HepG2 (cell line): ENCODE data around the gene FGFR1OP2. TPM values are rescaled to one million over a fixed set of nuclear protein-coding genes. Genes with fewer than 3 reads are reported as not detected.
A peak's percentile ranks its signal among the peaks of the same experiment; 100 is the strongest.

Source experiments
- ATAC-seq: fragments of 200-7000 bp; cut with Tn5 transposase; 3 replicates; pipeline ENCODE4 v1.9.1; 2020; ENCODE audit warnings: mild to moderate bottlenecking, moderate library complexity
- BruUV-seq: library from RNA; stranded (reverse); fragments of 400-500 nt; replicated peaks from 2 replicates; lab custom pipeline; 2021; lab: Mats Ljungman, UMichigan
- CTCF ChIA-PET: fragments of 300-600 bp; formaldehyde crosslinking; extraction: SDS; loops from one replicate; lab custom pipeline; 2021; ENCODE audit warnings: low total read pairs, inconsistent platforms, low intra/inter-chr PET ratio; lab: Yijun Ruan, JAX
- POLR2A ChIA-PET: fragments of 350-600 bp; sonication (Branson Sonifier 250); formaldehyde crosslinking; loops from one replicate; lab custom pipeline; 2020; ENCODE audit warnings: antibody characterized with exemption, inconsistent platforms; lab: Yijun Ruan, JAX
- DNase-seq: peaks from one replicate; pipeline ENCODE4 v3.0.0-alpha.2; 2015; ENCODE audit warnings: low spot score
- FAIRE-seq: peaks from 3 replicates; lab custom pipeline; 2011; peaks lifted over from hg19 to GRCh38; lab: Jason Lieb, UNC
- H2AFZ ChIP-seq: one replicate; pipeline ENCODE4 v1.6.1; 2011; ENCODE audit warnings: low read length, inconsistent platforms
- H3K27ac ChIP-seq: fragments of 300-600 bp; 3 replicates; pipeline ENCODE4 v1.8.0; 2011; ENCODE audit warnings: mixed run types, mild to moderate bottlenecking, mixed read lengths, low read length, inconsistent platforms; ENCODE audit not compliant: insufficient read depth; ENCODE audit errors: extremely low read length
- H3K27me3 ChIP-seq, 2 experiments: fragments of 200-600 bp in 1 of 2; 2 replicates in 1 of 2; 3 replicates in 1 of 2; pipeline versions ENCODE4 v1.6.0 to v1.8.0; 2011; ENCODE audit warnings: low read length in 2 of 2, mild to moderate bottlenecking in 2 of 2, moderate library complexity in 2 of 2, inconsistent platforms in 1 of 2; ENCODE audit not compliant: insufficient read depth in 2 of 2, control insufficient read depth in 1 of 2
- H3K36me3 ChIP-seq, 2 experiments: fragments of 200-600 bp in 1 of 2; replicated peaks in 1 of 2; 2 replicates in 1 of 2; 3 replicates in 1 of 2; pipeline versions ENCODE4 v1.5.1 to v1.8.0; 2011; ENCODE audit warnings: low read length in 2 of 2, inconsistent platforms in 1 of 2; ENCODE audit not compliant: insufficient read depth in 2 of 2, control insufficient read depth in 1 of 2
- H3K4me1 ChIP-seq: 2 replicates; pipeline ENCODE4 v1.5.1; 2012; ENCODE audit warnings: low read length, inconsistent platforms; ENCODE audit not compliant: insufficient read depth
- H3K4me2 ChIP-seq: 2 replicates; pipeline ENCODE4 v1.6.0; 2011; ENCODE audit warnings: low read depth, low read length, inconsistent platforms
- H3K4me3 ChIP-seq, 3 experiments: fragments of 200-600 bp in 1 of 3; sonication (generic), shearing (Covaris generic) in 1 of 3; replicated peaks in 1 of 3; 2 replicates each; pipeline ENCODE4 v1.5.1; 2011 to 2016; ENCODE audit warnings: low read length in 3 of 3, inconsistent platforms in 2 of 3, low read depth in 2 of 3, mild to moderate bottlenecking in 2 of 3, control low read depth in 1 of 3, mixed read lengths in 1 of 3; ENCODE audit not compliant: insufficient read depth in 1 of 3
- H3K79me2 ChIP-seq: one replicate; pipeline ENCODE4 v1.6.1; 2011; ENCODE audit warnings: low read length, inconsistent platforms; ENCODE audit not compliant: insufficient read depth
- H3K9ac ChIP-seq: 2 replicates; pipeline ENCODE4 v1.6.0; 2011; ENCODE audit warnings: mild to moderate bottlenecking, low read depth, low read length, inconsistent platforms; ENCODE audit not compliant: insufficient read depth
- H3K9me3 ChIP-seq: 2 replicates; pipeline ENCODE4 v1.5.1; 2012; ENCODE audit warnings: mild to moderate bottlenecking, low read length
- H4K20me1 ChIP-seq: 2 replicates; pipeline ENCODE4 v1.6.0; 2011; ENCODE audit warnings: inconsistent platforms, mild to moderate bottlenecking, low read length, moderate library complexity; ENCODE audit not compliant: insufficient read depth
- CSRNP1 ChIP-seq: sonication (generic); formaldehyde crosslinking; IDR thresholded peaks from 2 replicates; pipeline ENCODE4 v1.8.1; 2023; ENCODE audit warnings: mild to moderate bottlenecking, missing genetic modification reagents
- MTA3 ChIP-seq: sonication (generic); formaldehyde crosslinking; IDR thresholded peaks from 2 replicates; pipeline ENCODE4 v1.4.0; 2020; ENCODE audit warnings: missing genetic modification reagents
- NBN ChIP-seq: fragments of 450-650 bp; conservative IDR thresholded peaks from 2 replicates; pipeline ENCODE4 v1.6.1; 2017
- NR2F6 ChIP-seq, 2 experiments: IDR thresholded peaks; 2 replicates each; pipeline ENCODE4 v1.6.1; 2016; ENCODE audit warnings: antibody characterized with exemption in 1 of 2, mild to moderate bottlenecking in 1 of 2
- SYNCRIP ChIP-seq: fragments of 200-400 bp; formaldehyde crosslinking; IDR thresholded peaks from 2 replicates; pipeline ENCODE4 v1.6.1; 2018; ENCODE audit warnings: mild to moderate bottlenecking, low read depth, low read length; ENCODE audit not compliant: insufficient read depth
- ZBTB10 ChIP-seq: sonication (generic); formaldehyde crosslinking; IDR thresholded peaks from 2 replicates; pipeline ENCODE4 v1.4.0; 2020; ENCODE audit warnings: missing genetic modification reagents, borderline replicate concordance
- ZBTB33 ChIP-seq: sonication (generic); formaldehyde crosslinking; IDR thresholded peaks from 2 replicates; pipeline ENCODE4 v1.4.0; 2020; ENCODE audit warnings: missing genetic modification reagents
- ZNF12 ChIP-seq: sonication (generic); formaldehyde crosslinking; IDR thresholded peaks from 2 replicates; pipeline ENCODE4 v1.5.0; 2020; ENCODE audit warnings: missing genetic modification reagents
- WGBS: methylation state at CpG from one replicate; pipeline ENCODE4 v1.1.6; 2017; ENCODE audit warnings: low lambda C conversion rate; 5-methylcytosine and 5-hydroxymethylcytosine counted together
- in situ Hi-C: cut with HindIII; loops from 2 replicates; pipeline ENCODE4 v1.10.0; 2017; ENCODE audit warnings: low pct_unique_long_range_greater_than_20kb; ENCODE audit not compliant: extremely low pct_ligation_motif_present
- intact Hi-C: fragments of 100-400 bp; cut with micrococcal nuclease; formaldehyde crosslinking; loops from one replicate; pipeline ENCODE4 v1.10.0; 2022; ENCODE audit not compliant: unreplicated experiment
- polyA plus RNA-seq, 8 experiments: library from polyadenylated mRNA; depleted of rRNA in 3 of 8; stranded (reverse) in 7 of 8; unstranded in 1 of 8; fragments of >200 nt; fragmentation: Illumina TruSeq in 4 of 8; extraction: Trizol in 4 of 8; gene quantifications; 2 replicates each; pipeline versions ENCODE4 v1.2.1 to v1.2.3, GENCODE V29; 2011 to 2016; ENCODE audit warnings: low read depth in 4 of 8, missing spikeins in 1 of 8, mixed read lengths in 1 of 8; ENCODE audit not compliant: insufficient read depth in 1 of 8
- total RNA-seq, 5 experiments: library from RNA; depleted of rRNA; stranded (reverse); fragments of >200 nt; fragmentation: Illumina TruSeq; extraction: Trizol; gene quantifications; 2 replicates each; pipeline ENCODE4 v1.2.3, GENCODE V29; 2016; ENCODE audit warnings: low read depth in 1 of 5

FGFR1OP2 gene
- total and polyA plus RNA-seq, 2 of the 13 experiments (the other 11 are each of a cell fraction or from before 2014, with no cell fraction given): 18.3 to 38.1 TPM

- Histone ChIP-seq H2AFZ (no peak overlapping the region), H3K4me1 (no peaks in the 10 kb centered on the region), H3K36me3 (peaks cover 5 to 45% of the 10 kb centered on the region in 2 experiments; a peak in 4 of 5 replicates), H3K4me3 (no peak overlapping the region), H3K79me2 (no peaks in the 10 kb centered on the region), H4K20me1 (no peaks in the 10 kb centered on the region), H3K27me3 (no peaks in the 10 kb centered on the region), H3K4me2 (no peak overlapping the region), H3K9ac (no peak overlapping the region), H3K27ac (no peak overlapping the region), H3K9me3 (no peaks in the 10 kb centered on the region)
- ATAC-seq (no peak), DNase-seq (no peak), FAIRE-seq (no peak)
- WGBS: 96% methylated on average over 2 of the region's 2 CpGs
- TF ChIP-seq ZNF12 (peak; percentile 93), NBN (no peak), CSRNP1 (CRISPR knock-in tag) (no peak), NR2F6 (IDR thresholded peaks at IDR 0.05) (no peak), NR2F6 (CRISPR knock-in tag; IDR thresholded peaks at IDR 0.05) (no peak)
- in situ Hi-C loops: no loop called here
- intact Hi-C loops: no loop called here
- no TSS peak for BruUV-seq
- ChIA-PET POLR2A (no interaction called here), CTCF (no interaction called here)
These were observed 44.6 kb downstream of the FGFR1OP2 start for GRCh38 chr12:26982866-26983265.

GRCh38 chr12:26987634-26988424, 49.6 kb downstream of the FGFR1OP2 start:
- no peaks in the 10 kb centered on the region for H4K20me1 ChIP-seq
- no peak for ATAC-seq
- H3K4me2 ChIP-seq: no peak overlapping the region
- FAIRE-seq: no peak
- in situ Hi-C loops (no loop called here), intact Hi-C loops (no loop called here)
- no peaks in the 10 kb centered on the region for H3K27me3 ChIP-seq
- no peak overlapping the region for H2AFZ ChIP-seq
- H3K27ac ChIP-seq: no peak overlapping the region
- no peak overlapping the region for H3K9ac ChIP-seq
- H3K79me2 ChIP-seq: no peaks in the 10 kb centered on the region
- no peak for DNase-seq
- no peak overlapping the region for H3K4me3 ChIP-seq
- CTCF ChIA-PET: no interaction called here
- 96% methylated on average over 10 of the region's 10 CpGs for WGBS
- no TSS peak for BruUV-seq
- H3K9me3 ChIP-seq: no peaks in the 10 kb centered on the region
- H3K36me3 ChIP-seq: peaks cover 7 to 34% of the 10 kb centered on the region in 2 experiments; a peak in 4 of 5 replicates
- POLR2A ChIA-PET: no interaction called here
- H3K4me1 ChIP-seq: peaks cover 23% of the 10 kb centered on the region
- TF ChIP-seq MTA3 (CRISPR knock-in tag) (no peak), SYNCRIP (no peak), ZBTB33 (CRISPR knock-in tag) (no peak), ZBTB10 (CRISPR knock-in tag) (no peak)
- TF ChIP-seq, all 625 proteins: peak for 0
